Left lung (tissue), 10 donors: ENCODE results near the gene SULT6B1. TPM values are rescaled to one million over a fixed set of nuclear protein-coding genes. Genes with fewer than 3 reads are reported as not detected.
"Not testable (repeated sequence)": the region's sequence is repeated elsewhere in the genome, so short reads cannot be mapped to it uniquely, and the experiment has no call there.

Experiments used
- ATAC-seq: fragments of 200-7000 bp; cut with Tn5 transposase; one replicate; pipeline ENCODE4 v1.9.1; 2020; ENCODE audit warnings: moderate library complexity
- DNase-seq, 4 donors: peaks; one replicate each; pipeline ENCODE4 v3.0.0-alpha.2; 2013 to 2020
- H3K27ac ChIP-seq, 2 donors: fragments of 200-600 bp; sonication (generic) in 1 of 2; one replicate each; pipeline versions ENCODE4 v1.5.0 to v1.8.0; 2020 to 2021
- H3K27me3 ChIP-seq, 2 donors: fragments of 200-600 bp; sonication (generic) in 1 of 2; one replicate each; pipeline versions ENCODE4 v1.5.0 to v1.8.0; 2020 to 2021
- H3K36me3 ChIP-seq, 2 donors: fragments of 200-600 bp; sonication (generic) in 1 of 2; one replicate each; pipeline versions ENCODE4 v1.5.0 to v1.8.0; 2020 to 2021
- H3K4me1 ChIP-seq, 2 donors: fragments of 200-600 bp; one replicate each; pipeline ENCODE4 v1.8.0; 2021
- H3K4me3 ChIP-seq, 2 donors: fragments of 200-600 bp; sonication (generic) in 1 of 2; one replicate each; pipeline versions ENCODE4 v1.5.0 to v1.8.0; 2020 to 2021; ENCODE audit warnings: mild to moderate bottlenecking in 1 of 2
- H3K9me3 ChIP-seq, 2 donors: fragments of 200-600 bp; sonication (generic) in 1 of 2; one replicate each; pipeline versions ENCODE4 v1.5.0 to v1.8.0; 2020 to 2021
- intact Hi-C, 2 donors: fragments of 100-400 bp; cut with DNase I; formaldehyde crosslinking; loops; one replicate each; pipeline versions ENCODE4 v1.11.2 to v1.14.2; 2022
- polyA plus RNA-seq, 6 donors: library from polyadenylated mRNA; unstranded; fragments of 120-200 nt; gene quantifications; one replicate each; pipeline ENCODE4 v1.2.1, GENCODE V29; 2013; ENCODE audit not compliant: insufficient read length in 6 of 6
- total RNA-seq, 2 donors: library from RNA; stranded (reverse); fragmentation: NEBNext Ultra II Directional; extraction: Animal tissue kit (Norgen Biotek cat#: 25700); gene quantifications; one replicate each; pipeline ENCODE4 v1.2.1, GENCODE V29; 2021
- TF ChIP-seq, protein P1 (sequence below), 2 donors: fragments of 200-600 bp; sonication (generic) in 1 of 2; IDR thresholded peaks; one replicate each; pipeline versions ENCODE4 v1.5.0 to v1.8.0; 2021; ENCODE audit warnings: antibody characterized with exemption in 2 of 2
- donor health status: DM: no; HTN: yes; CAD: no.
- donor health status: DM: no; HTN: no; CAD: no.

Gene SULT6B1
- total and polyA plus RNA-seq, 8 donors = 1.5 TPM; not detected in 7

DNA sequence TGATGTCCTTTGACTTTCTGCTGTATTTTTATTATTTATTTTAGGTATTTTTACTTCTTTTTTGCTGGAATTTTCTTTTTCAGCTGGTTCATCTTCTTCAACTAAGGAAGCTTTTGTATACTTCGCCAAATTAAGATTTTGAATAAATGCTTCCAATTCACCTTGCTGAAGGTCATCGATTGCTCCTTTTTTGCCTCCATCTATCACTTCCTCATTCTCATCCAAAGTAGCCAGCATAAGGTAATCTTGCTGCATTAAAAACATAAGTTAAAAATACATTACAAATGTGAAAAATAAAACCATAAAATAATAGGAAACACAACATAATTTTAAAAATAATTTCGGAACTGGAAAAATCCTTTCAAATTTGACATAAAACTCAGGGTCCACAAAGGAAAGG is 40.3 kb upstream of the SULT6B1 start:
- ATAC-seq (no peak), DNase-seq (no peak)
- H3K36me3 ChIP-seq = peaks cover 0 to 30% of the 10 kb centered on the region in 2 donors
- H3K27ac ChIP-seq = no peak overlapping the region
- no peak overlapping the region for H3K4me3 ChIP-seq
- H3K27me3 ChIP-seq = no peaks in the 10 kb centered on the region
- intact Hi-C loops = no loop called here
- H3K9me3 ChIP-seq = no peaks in the 10 kb centered on the region
- TF ChIP-seq, protein P1, sequence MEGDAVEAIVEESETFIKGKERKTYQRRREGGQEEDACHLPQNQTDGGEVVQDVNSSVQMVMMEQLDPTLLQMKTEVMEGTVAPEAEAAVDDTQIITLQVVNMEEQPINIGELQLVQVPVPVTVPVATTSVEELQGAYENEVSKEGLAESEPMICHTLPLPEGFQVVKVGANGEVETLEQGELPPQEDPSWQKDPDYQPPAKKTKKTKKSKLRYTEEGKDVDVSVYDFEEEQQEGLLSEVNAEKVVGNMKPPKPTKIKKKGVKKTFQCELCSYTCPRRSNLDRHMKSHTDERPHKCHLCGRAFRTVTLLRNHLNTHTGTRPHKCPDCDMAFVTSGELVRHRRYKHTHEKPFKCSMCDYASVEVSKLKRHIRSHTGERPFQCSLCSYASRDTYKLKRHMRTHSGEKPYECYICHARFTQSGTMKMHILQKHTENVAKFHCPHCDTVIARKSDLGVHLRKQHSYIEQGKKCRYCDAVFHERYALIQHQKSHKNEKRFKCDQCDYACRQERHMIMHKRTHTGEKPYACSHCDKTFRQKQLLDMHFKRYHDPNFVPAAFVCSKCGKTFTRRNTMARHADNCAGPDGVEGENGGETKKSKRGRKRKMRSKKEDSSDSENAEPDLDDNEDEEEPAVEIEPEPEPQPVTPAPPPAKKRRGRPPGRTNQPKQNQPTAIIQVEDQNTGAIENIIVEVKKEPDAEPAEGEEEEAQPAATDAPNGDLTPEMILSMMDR (IDR thresholded peaks at IDR 0.05) = no peak
- H3K4me1 ChIP-seq = peaks cover 22 to 67% of the 10 kb centered on the region in 2 donors

DNA sequence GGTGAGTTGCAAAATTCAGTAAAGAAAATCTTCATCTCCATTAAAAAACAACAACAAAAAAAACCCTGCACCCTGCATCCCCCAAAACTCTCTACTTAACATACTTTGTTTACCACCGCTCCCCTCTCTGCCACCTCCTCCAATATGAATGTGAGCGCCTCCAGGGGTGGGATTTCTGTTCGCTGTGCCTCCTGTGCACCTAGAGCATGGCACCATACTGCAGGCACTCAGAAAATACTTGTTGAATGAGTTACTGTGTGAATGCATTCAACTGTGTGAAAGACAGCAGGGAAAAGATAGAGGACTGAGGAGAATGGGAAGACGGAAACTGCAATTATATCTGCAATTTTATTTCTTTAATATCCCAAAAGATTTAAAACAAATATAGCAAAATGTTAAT is 38.4 kb upstream of the SULT6B1 start:
- H3K27ac ChIP-seq = no peak overlapping the region
- H3K9me3 ChIP-seq = no peaks in the 10 kb centered on the region
- DNase-seq = no peak
- no peak for ATAC-seq
- intact Hi-C loops = no loop called here
- peaks cover 0 to 48% of the 10 kb centered on the region in 2 donors for H3K36me3 ChIP-seq
- H3K27me3 ChIP-seq = no peaks in the 10 kb centered on the region
- TF ChIP-seq, protein P1 (IDR thresholded peaks at IDR 0.05) = no peak
- H3K4me1 ChIP-seq = peaks cover 14 to 52% of the 10 kb centered on the region in 2 donors
- H3K4me3 ChIP-seq = no peak overlapping the region

DNA sequence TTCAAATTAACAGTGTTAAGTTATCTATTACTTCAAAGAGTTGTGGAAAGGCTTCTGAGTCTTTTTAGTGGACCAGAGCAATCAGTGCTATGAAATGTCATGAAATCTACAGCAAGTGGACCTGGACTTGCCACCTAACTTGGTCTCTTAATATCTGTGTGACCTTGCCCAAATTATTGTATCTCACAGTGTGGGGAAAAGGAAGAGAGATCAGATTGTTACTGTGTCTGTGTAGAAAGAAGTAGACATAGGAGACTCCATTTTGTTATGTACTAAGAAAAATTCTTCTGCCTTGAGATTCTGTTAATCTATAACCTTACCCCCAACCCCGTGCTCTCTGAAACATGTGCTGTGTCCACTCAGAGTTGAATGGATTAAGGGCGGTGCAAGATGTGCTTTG is 36.7 kb upstream of the SULT6B1 start:
- ATAC-seq, DNase-seq, H3K9me3 ChIP-seq, H3K27me3 ChIP-seq, intact Hi-C loops, H3K27ac ChIP-seq, H3K4me3 ChIP-seq: not testable (repeated sequence)
- H3K4me1 ChIP-seq = peaks cover 12 to 45% of the 10 kb centered on the region in 2 donors
- peaks cover 5 to 64% of the 10 kb centered on the region in 2 donors for H3K36me3 ChIP-seq

DNA sequence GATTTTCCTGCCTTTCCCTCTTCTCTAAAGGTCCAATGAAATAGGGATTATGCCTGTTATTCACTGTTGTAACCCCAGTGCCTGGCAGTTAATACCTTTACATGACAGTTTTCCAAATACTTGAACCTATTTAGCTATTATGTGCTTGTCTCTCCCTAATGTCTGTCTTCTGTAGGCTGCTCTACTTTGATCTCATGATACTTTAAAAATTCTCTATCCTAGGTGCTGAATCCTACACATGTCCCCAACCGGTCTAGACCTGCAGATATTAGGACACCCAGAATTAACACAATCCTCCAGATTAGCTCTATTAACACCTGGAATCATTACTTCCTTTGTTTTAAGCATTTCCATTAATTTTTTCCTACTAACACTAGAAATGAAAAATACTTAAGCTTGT is 35.6 kb upstream of the SULT6B1 start:
- Histone ChIP-seq H3K4me3 (no peak overlapping the region), H3K27ac (no peak overlapping the region), H3K36me3 (peaks cover 5 to 75% of the 10 kb centered on the region in 2 donors), H3K27me3 (no peaks in the 10 kb centered on the region), H3K4me1 (peaks cover 4 to 35% of the 10 kb centered on the region in 2 donors), H3K9me3 (no peaks in the 10 kb centered on the region)
- no peak for ATAC-seq
- intact Hi-C loops = no loop called here
- TF ChIP-seq, protein P1 (IDR thresholded peaks at IDR 0.05) = no peak
- DNase-seq = no peak

DNA sequence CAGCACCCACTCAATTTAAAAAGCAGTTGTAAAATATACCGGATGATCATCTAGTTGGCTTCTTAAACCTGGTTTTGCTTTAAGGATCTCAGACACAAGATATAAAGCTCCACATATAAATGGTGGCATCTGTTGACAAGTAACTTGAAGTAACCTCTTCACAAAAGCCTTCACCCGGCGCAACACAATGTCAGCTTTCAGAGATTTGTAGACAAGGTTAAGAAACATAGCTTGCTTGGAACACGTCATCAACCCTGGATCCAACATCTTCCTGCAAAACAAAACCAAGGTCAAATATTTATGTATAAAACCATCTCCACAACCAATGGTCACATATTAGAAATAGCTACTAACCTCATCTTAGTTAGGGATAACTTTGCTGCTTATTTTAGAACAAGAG is 34.7 kb upstream of the SULT6B1 start:
- Histone ChIP-seq H3K27me3 (no peaks in the 10 kb centered on the region), H3K27ac (no peak overlapping the region), H3K9me3 (no peaks in the 10 kb centered on the region), H3K36me3 (peaks cover 5 to 78% of the 10 kb centered on the region in 2 donors), H3K4me1 (peaks cover 4 to 27% of the 10 kb centered on the region in 2 donors), H3K4me3 (no peak overlapping the region)
- TF ChIP-seq, protein P1 (IDR thresholded peaks at IDR 0.05) = no peak
- intact Hi-C loops = no loop called here
- DNase-seq = no peak
- ATAC-seq = no peak

DNA sequence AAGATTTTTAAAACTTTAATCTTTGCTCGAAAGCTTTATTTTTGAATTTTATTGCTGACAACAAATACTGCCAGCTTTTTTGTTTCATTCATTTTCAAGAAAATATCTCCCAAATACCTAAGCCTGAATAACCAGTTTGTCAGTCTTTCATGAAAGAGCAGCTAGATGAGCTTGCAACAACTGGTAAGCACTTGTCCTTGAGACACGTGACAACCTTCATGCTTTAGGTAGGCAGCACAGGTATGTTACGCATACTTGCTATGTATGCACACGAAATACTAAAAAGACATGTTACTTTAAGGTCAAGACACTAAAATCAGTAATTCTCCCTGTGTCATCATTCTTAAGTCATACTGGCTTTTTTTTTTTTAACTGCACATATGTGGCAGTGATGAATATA is 30.6 kb upstream of the SULT6B1 start:
- ATAC-seq = peak; percentile 54
- peaks cover 0 to 7% of the 10 kb centered on the region in 2 donors for H3K4me1 ChIP-seq

More for the DNA sequence above, 30.6 kb upstream of the SULT6B1 start:
- no peak overlapping the region for H3K27ac ChIP-seq
- intact Hi-C loops = no loop called here
- TF ChIP-seq, protein P1 (IDR thresholded peaks at IDR 0.05) = no peak
- peaks cover 5 to 93% of the 10 kb centered on the region in 2 donors for H3K36me3 ChIP-seq
- DNase-seq = peak in 1 of 4 donors; percentile 32
- no peak overlapping the region for H3K4me3 ChIP-seq
- no peaks in the 10 kb centered on the region for H3K9me3 ChIP-seq
- H3K27me3 ChIP-seq = no peaks in the 10 kb centered on the region
